MM.1S (cell line): ENCODE data around the gene CORO7.

Source experiments
- DNase-seq: peaks from one replicate; pipeline ENCODE4 v3.0.0-alpha.2; 2015
- H2AFZ ChIP-seq: fragments of 300-600 bp; sonication (generic); 2 replicates; pipeline ENCODE4 v1.6.0; 2016; ENCODE audit warnings: antibody characterized with exemption, low read length
- H3F3A ChIP-seq: fragments of 300-600 bp; sonication (generic); 2 replicates; pipeline ENCODE4 v1.6.1; 2016; ENCODE audit warnings: mild to moderate bottlenecking, antibody characterized with exemption, low read length, moderate library complexity, mixed read lengths; ENCODE audit not compliant: insufficient read depth
- H3K27ac ChIP-seq: fragments of 300-600 bp; sonication (generic); 2 replicates; pipeline ENCODE4 v1.5.1; 2016; ENCODE audit warnings: mild to moderate bottlenecking, low read length
- H3K27me3 ChIP-seq: fragments of 300-600 bp; sonication (generic); replicated peaks from 2 replicates; pipeline ENCODE4 v1.6.0; 2016; ENCODE audit warnings: low read length; ENCODE audit not compliant: insufficient read depth
- H3K36me3 ChIP-seq: fragments of 300-600 bp; sonication (generic); replicated peaks from 2 replicates; pipeline ENCODE4 v1.6.1; 2016; ENCODE audit warnings: mild to moderate bottlenecking, low read length, mixed read lengths; ENCODE audit not compliant: insufficient read depth
- H3K4me1 ChIP-seq: fragments of 300-600 bp; sonication (generic); 2 replicates; pipeline ENCODE4 v1.6.1; 2016; ENCODE audit warnings: low read length, mixed read lengths
- H3K4me2 ChIP-seq: fragments of 300-600 bp; sonication (generic); 2 replicates; pipeline ENCODE4 v1.6.0; 2016; ENCODE audit warnings: low read depth, low read length
- H3K4me3 ChIP-seq: fragments of 300-600 bp; sonication (generic); 2 replicates; pipeline ENCODE4 v1.5.1; 2016; ENCODE audit warnings: low read length, mixed read lengths
- H3K79me2 ChIP-seq: fragments of 300-600 bp; sonication (generic); 2 replicates; pipeline ENCODE4 v1.6.1; 2016; ENCODE audit warnings: mixed run types, low read length, mixed read lengths
- H3K9ac ChIP-seq: fragments of 300-600 bp; sonication (generic); 2 replicates; pipeline ENCODE4 v1.6.1; 2016; ENCODE audit warnings: low read length, mixed read lengths
- H3K9me2 ChIP-seq: fragments of 300-600 bp; sonication (generic); replicated peaks from 2 replicates; pipeline ENCODE4 v1.6.1; 2016; ENCODE audit warnings: mild to moderate bottlenecking, low read length, mixed read lengths; ENCODE audit not compliant: insufficient read depth
- H3K9me3 ChIP-seq: fragments of 300-600 bp; sonication (generic); replicated peaks from 2 replicates; pipeline ENCODE4 v1.6.1; 2016; ENCODE audit warnings: mild to moderate bottlenecking, low read length, mixed read lengths; ENCODE audit not compliant: insufficient read depth
- H4K20me1 ChIP-seq: fragments of 300-600 bp; sonication (generic); 2 replicates; pipeline ENCODE4 v1.6.1; 2016; ENCODE audit warnings: mild to moderate bottlenecking, low read length, moderate library complexity, mixed read lengths; ENCODE audit not compliant: insufficient read depth
- EZH2 ChIP-seq: fragments of 300-600 bp; sonication (generic); optimal IDR thresholded peaks from 2 replicates; pipeline ENCODE3; 2017; ENCODE audit warnings: low read depth, mild to moderate bottlenecking, antibody characterized with exemption, low read length, mixed read lengths
- EZH2phosphoT487 ChIP-seq: fragments of 300-600 bp; sonication (generic); IDR thresholded peaks from 2 replicates; pipeline ENCODE4 v1.6.1; 2018; ENCODE audit warnings: antibody characterized with exemption, low read length
- TF ChIP-seq, protein P1 (sequence below): fragments of 300-600 bp; sonication (generic); IDR thresholded peaks from 2 replicates; pipeline ENCODE4 v1.5.1; 2016; ENCODE audit warnings: antibody characterized with exemption, low read length, mixed read lengths

Gene CORO7

DNA sequence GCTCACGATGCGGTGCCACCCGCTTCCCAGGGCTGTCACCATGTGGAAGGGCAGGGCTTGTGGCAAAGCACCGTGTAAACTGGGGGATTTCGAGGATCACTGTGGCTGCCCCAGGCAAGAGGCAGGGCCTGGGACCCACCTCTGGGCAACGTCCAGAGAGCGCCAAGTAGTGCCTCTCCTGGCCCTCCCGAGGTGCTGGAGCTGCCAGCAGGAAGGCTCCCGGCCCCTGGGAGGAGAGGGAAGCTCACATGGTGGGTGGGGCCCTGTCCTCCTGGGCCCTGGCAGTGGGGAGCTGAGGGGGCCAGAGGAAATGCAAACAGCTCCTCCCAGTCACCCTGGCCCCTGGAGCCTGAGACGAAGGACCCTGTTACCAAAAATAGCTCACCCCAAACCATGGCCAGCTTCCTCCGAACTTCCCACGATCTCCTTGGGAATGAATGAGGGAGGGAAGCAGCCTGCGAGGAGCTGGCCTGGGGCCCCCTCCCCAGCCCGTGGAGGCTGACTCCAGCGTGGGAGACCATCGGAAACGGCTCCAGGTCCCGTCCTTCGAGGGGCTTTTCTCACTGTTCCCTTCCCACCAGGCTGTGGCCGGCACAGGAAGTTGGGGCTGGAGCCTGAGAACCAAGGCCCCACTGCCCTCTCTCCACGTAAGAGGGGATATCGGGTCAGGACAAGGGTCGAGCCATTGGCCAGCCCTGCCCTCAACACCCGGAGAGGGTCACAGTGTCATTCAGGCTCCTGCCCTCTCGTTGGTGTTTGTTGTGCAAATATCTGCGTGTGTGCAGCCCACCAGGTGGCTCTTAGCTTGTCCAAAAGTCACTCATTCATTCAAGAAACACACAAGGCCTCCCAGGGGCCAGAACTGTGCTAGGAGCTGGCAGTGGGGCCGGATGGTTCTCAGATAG lies 27.1 kb downstream of the CORO7 start:
- no peak overlapping the region for H2AFZ ChIP-seq
- no peaks in the 10 kb centered on the region for H3K4me1 ChIP-seq
- H4K20me1 ChIP-seq = no peaks in the 10 kb centered on the region
- H3K9ac ChIP-seq = no peak overlapping the region
- H3K27me3 ChIP-seq = no peaks in the 10 kb centered on the region
- TF ChIP-seq, protein P1, sequence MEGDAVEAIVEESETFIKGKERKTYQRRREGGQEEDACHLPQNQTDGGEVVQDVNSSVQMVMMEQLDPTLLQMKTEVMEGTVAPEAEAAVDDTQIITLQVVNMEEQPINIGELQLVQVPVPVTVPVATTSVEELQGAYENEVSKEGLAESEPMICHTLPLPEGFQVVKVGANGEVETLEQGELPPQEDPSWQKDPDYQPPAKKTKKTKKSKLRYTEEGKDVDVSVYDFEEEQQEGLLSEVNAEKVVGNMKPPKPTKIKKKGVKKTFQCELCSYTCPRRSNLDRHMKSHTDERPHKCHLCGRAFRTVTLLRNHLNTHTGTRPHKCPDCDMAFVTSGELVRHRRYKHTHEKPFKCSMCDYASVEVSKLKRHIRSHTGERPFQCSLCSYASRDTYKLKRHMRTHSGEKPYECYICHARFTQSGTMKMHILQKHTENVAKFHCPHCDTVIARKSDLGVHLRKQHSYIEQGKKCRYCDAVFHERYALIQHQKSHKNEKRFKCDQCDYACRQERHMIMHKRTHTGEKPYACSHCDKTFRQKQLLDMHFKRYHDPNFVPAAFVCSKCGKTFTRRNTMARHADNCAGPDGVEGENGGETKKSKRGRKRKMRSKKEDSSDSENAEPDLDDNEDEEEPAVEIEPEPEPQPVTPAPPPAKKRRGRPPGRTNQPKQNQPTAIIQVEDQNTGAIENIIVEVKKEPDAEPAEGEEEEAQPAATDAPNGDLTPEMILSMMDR = no peak
- TF ChIP-seq EZH2phosphoT487 (no peak), EZH2 (no peak)
- no peaks in the 10 kb centered on the region for H3K9me2 ChIP-seq
- peaks cover 14% of the 10 kb centered on the region; the same call in 1 of the 2 replicates for H3K79me2 ChIP-seq
- H3K9me3 ChIP-seq = no peaks in the 10 kb centered on the region
- H3K27ac ChIP-seq = no peak overlapping the region
- no peak for DNase-seq
- no peak overlapping the region for H3K4me2 ChIP-seq
- peaks cover 3% of the 10 kb centered on the region; the same call in 1 of the 2 replicates for H3K36me3 ChIP-seq
- H3F3A ChIP-seq = no peaks in the 10 kb centered on the region
- no peak overlapping the region for H3K4me3 ChIP-seq

DNA sequence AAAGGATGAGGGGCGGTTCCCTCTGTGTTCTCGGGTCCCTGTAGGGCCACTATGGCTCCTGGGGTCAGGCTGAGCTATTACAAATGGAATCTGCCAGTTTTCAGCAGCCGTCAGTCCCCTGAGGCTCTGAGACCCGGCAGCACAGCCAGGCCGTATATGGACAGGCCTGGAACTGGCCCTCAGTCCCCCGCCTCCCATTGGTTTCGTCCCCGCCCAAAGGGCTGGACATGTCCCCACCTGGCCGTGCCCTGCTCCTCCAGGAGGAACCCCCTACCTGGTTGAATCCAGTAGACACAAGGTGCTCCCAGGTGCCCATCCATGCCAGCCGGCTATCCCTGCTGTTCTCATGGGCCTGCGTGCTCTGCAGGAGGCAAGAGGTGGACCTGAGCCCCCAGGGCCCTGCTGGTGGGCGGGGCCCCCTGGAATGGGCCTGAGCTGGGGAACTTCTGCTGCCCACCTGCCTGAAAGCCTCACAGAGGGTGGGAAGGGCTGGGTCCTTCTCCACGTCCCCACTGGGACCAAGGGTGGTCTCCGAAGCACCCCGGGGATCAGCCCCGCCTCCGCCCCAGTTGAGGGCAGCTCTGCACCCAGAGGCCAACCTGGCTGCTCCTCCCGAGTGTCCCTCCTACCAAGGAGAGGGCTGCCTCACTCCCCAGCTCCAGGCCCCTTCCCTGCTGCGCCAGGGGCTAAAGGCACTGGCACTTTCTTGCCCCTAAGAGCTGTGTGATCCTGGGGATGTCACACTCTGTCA lies 27.9 kb downstream of the CORO7 start:
- Histone ChIP-seq H3K27ac (no peak overlapping the region), H3K4me2 (no peak overlapping the region), H3K9me3 (no peaks in the 10 kb centered on the region), H3K79me2 (peaks cover 14% of the 10 kb centered on the region; the same call in 1 of the 2 replicates), H3K9me2 (no peaks in the 10 kb centered on the region), H3F3A (no peaks in the 10 kb centered on the region), H3K4me3 (no peak overlapping the region), H3K9ac (no peak overlapping the region), H3K36me3 (peaks cover 3% of the 10 kb centered on the region; the same call in 1 of the 2 replicates), H3K4me1 (no peaks in the 10 kb centered on the region), H2AFZ (no peak overlapping the region), H4K20me1 (no peaks in the 10 kb centered on the region), H3K27me3 (no peaks in the 10 kb centered on the region)
- TF ChIP-seq, protein P1 = no peak
- TF ChIP-seq EZH2 (no peak), EZH2phosphoT487 (no peak)
- DNase-seq = no peak

DNA sequence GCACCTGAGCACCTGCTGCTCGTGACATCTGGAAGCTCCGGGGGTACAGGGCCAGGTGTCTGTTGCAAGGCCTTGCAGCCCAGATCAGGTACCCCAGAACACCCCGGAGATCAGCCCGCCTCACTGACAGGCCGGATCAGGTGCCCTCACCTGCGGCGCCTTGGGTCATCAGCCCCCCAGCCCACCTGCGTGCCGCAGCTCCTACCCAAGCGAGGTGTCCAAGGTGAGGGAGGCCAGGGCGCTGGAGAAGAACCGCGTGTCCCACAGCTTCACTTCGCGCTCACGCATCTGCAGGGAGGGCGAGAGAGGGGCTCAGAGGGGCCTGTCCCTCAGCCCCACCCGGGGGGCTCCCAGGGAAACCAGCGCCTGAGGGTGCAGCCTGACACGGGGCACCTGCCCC lies 28.6 kb downstream of the CORO7 start:
- Histone ChIP-seq H3K79me2 (peaks cover 8% of the 10 kb centered on the region; the same call in 1 of the 2 replicates), H3K9me2 (no peaks in the 10 kb centered on the region), H3K27ac (no peak overlapping the region), H3K36me3 (peaks cover 3% of the 10 kb centered on the region; the same call in 1 of the 2 replicates), H2AFZ (no peak overlapping the region), H3F3A (no peaks in the 10 kb centered on the region), H3K4me2 (no peak overlapping the region), H4K20me1 (no peaks in the 10 kb centered on the region), H3K4me1 (no peaks in the 10 kb centered on the region), H3K9ac (no peak overlapping the region), H3K27me3 (no peaks in the 10 kb centered on the region), H3K4me3 (no peak overlapping the region), H3K9me3 (no peaks in the 10 kb centered on the region)
- TF ChIP-seq EZH2phosphoT487 (no peak), EZH2 (no peak)
- TF ChIP-seq, protein P1 = no peak
- no peak for DNase-seq
